ENCODE results near the gene PM20D2.

Gene PM20D2

DNA sequence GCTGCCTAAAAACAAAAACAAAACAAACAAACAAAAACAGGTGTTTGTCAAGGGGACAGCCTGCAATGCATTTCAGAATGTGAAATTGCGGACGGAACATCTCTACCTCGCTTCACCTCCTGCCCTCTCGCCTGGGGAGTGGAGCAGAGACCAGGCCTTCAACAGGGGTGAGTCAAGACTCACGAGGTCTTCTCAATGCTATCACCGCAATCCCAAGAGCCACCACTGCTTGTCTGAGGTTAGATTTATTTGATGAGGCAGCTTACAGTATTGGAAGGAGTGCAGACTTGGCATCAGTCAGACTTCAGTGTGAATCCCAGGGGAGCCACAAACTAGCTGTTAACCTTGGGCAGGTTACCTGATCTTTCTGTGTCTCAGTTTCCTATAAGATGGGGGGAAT lies 63.6 kb downstream of the PM20D2 start:
- DNase-seq, result no peak

- no peak for DNase-seq
Measured at GRCh38 chr6:89212472-89212871, 66.6 kb downstream of the PM20D2 start.

GRCh38 chr6:89214197-89214596 lies 68.3 kb downstream of the PM20D2 start:
- no peak for DNase-seq

All from GOT3 (cell line).